ENCODE data around the gene E2F2. TPM values are rescaled to one million over a fixed set of nuclear protein-coding genes. Genes with fewer than 3 reads are reported as not detected.

The E2F2 gene
- polyA plus RNA-seq, 1 of the 3 experiments (the other 2 are of a cell fraction): 0.43 TPM

DNA sequence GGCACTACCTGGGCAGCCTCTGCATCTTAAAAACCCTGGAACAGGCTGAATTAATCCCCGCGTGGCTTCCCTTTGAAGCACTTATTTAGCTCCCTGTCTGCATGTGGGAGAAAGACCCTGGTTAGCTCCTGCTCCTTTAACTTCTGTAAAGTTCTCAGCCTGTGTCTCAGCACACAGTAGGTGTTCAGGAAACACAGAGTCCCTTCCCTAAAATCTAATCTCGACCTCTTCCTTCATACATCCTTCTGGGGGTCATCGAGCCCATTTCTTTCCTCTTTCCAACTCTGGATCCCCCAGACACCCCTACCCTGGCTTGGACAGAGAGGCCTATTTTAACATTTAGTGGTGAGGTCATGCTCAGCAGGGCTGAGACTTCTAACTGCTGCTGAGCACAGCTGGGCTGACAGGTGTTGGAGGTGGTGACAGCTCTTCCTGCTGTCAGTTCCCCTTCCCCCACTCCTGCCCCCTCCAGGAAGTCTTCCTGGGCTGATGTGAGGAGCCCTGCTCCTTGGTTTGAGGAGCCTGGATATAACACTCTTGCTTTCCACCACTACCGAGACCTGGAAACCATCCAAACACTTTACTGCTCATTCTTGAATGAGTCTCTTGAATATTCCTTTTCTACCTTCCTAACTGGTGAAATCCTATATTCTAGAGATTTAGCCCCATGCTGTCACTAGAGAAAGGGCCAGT lies 5.3 kb downstream of the E2F2 start (continued):
- TF ChIP-seq MXI1 (IDR thresholded peaks at IDR 0.05; ENCODE audit: low read depth, low read length) (no peak), GABPA (IDR thresholded peaks at IDR 0.05; ENCODE audit: low read depth) (no peak), EZH2phosphoT487 (IDR thresholded peaks at IDR 0.05; ENCODE audit: borderline replicate concordance, low read depth) (no peak), TCF12 (IDR thresholded peaks at IDR 0.05) (no peak), NFIC (IDR thresholded peaks at IDR 0.05; ENCODE audit: borderline replicate concordance) (no peak)

DNA sequence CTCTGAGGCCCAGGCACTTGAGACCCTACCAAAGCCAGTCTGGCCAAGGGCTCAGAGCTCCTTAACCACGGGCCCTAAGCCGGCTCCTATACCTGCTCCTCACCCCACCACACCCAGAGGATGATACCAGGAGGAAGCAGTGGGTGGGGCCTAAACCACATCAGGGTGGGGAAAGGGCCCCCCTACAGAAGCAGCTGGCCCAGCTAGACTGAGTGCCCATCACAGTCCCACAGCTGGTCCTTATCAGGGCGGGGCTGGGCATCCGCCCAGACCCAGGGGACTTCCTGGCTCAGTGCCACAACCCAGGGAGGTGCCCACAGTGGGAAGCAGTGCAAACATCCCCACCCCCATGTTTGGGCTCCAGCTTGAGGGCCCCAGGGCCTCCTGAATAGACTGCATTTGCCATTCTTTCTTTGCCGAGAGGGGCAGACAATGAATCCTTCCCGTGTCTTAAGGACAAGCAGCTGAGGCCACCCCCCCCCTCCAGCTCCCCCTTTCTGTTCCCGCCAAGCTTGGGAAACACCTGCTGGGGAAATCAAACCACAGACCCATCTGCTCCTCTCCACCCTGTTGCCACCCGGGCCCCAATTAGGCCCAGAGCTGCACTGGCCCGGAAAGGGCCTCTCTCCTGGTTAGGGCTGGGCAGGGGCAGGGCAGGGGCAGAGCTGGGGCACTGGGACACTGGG lies 6.2 kb downstream of the E2F2 start:
- H3K4me2 ChIP-seq: no peak overlapping the region
- DNase-seq: peak; percentile 49
- H3K4me1 ChIP-seq (ENCODE audit: control insufficient read depth in 1 of 2, insufficient read depth in 2 of 2, low read depth in 1 of 2, low read length in 1 of 2): peaks cover 6 to 18% of the 10 kb centered on the region in 2 experiments; a peak in 1 of 4 replicates
- no peak overlapping the region for H3K4me3 ChIP-seq (ENCODE audit: low read depth in 2 of 2, low read length in 1 of 2)
- no peak overlapping the region for H3K9ac ChIP-seq
- no peaks in the 10 kb centered on the region for H4K20me1 ChIP-seq (ENCODE audit: insufficient read depth)
- H3K36me3 ChIP-seq (replicated peaks in 1 of 2; ENCODE audit: control insufficient read depth in 1 of 2, insufficient read depth in 2 of 2, low read length in 1 of 2): no peaks in the 10 kb centered on the region
- ChIA-PET POLR2A (no interaction called here), CTCF (interaction anchor here (1.0 to 29.7 kb wide), 6 partner anchors 11 to 140 kb away, joined by 3 to 503 read pairs (median 8); no protein-coding TSS in a partner anchor)
- no peaks in the 10 kb centered on the region for H3K79me2 ChIP-seq (ENCODE audit: insufficient read depth)
- no peak for TF ChIP-seq EP300 (IDR thresholded peaks at IDR 0.05; ENCODE audit: borderline replicate concordance in 1 of 2, low read depth in 1 of 2, low read length in 1 of 2)
- no peaks in the 10 kb centered on the region for H3K27me3 ChIP-seq (ENCODE audit: insufficient read depth)
- no peak overlapping the region for H3K27ac ChIP-seq (ENCODE audit: low read depth in 2 of 2, low read length in 1 of 2)
- peaks cover 4% of the 10 kb centered on the region for H3F3A ChIP-seq (replicated peaks; ENCODE audit: insufficient read depth)
- 40% methylated on average over 3 of the region's 9 CpGs for WGBS (ENCODE audit: low lambda C conversion rate)
- H3K9me2 ChIP-seq: no peaks in the 10 kb centered on the region
- H2AFZ ChIP-seq (ENCODE audit: low read depth): no peak overlapping the region
- no peaks in the 10 kb centered on the region for H3K9me3 ChIP-seq

DNA sequence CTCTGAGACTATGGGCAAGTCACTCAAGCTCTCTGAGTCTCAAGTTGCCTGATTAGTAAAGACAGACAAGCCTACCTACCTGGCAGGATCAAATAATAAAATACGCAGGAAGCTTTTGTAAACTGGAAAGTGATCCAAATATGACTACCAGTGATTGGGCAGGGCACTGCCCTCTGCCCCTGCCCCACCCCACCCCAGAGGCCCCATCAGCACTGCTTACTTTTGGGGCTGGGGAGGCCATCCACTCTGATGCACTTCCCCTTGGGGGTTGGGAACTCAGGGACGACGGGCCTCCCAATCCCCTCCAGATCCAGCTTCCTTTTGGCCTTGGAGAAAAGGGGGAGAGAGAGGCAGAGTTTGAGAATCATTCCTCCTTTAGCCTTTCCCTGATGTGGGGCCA lies 6.9 kb downstream of the E2F2 start:
- no peaks in the 10 kb centered on the region for H3K79me2 ChIP-seq (ENCODE audit: insufficient read depth)
- ChIA-PET POLR2A (no interaction called here), CTCF (interaction anchor here (1.0 to 29.7 kb wide), 6 partner anchors 10 to 141 kb away, joined by 3 to 503 read pairs (median 8); no protein-coding TSS in a partner anchor)
- peaks cover 4% of the 10 kb centered on the region for H3F3A ChIP-seq (replicated peaks; ENCODE audit: insufficient read depth)
- no peak overlapping the region for H3K4me3 ChIP-seq (ENCODE audit: low read depth in 2 of 2, low read length in 1 of 2)
- H3K9me2 ChIP-seq: no peaks in the 10 kb centered on the region
- no peaks in the 10 kb centered on the region for H3K36me3 ChIP-seq (replicated peaks in 1 of 2; ENCODE audit: control insufficient read depth in 1 of 2, insufficient read depth in 2 of 2, low read length in 1 of 2)
- TF ChIP-seq MXI1 (IDR thresholded peaks at IDR 0.05; ENCODE audit: low read depth, low read length): no peak
- TF ChIP-seq, protein P1, sequence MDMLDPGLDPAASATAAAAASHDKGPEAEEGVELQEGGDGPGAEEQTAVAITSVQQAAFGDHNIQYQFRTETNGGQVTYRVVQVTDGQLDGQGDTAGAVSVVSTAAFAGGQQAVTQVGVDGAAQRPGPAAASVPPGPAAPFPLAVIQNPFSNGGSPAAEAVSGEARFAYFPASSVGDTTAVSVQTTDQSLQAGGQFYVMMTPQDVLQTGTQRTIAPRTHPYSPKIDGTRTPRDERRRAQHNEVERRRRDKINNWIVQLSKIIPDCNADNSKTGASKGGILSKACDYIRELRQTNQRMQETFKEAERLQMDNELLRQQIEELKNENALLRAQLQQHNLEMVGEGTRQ (IDR thresholded peaks at IDR 0.05; ENCODE audit: borderline replicate concordance, low read depth, low read length): no peak
- no peak for TF ChIP-seq NRF1 (IDR thresholded peaks at IDR 0.05; ENCODE audit: low read depth, low read length)
- no peak for TF ChIP-seq JUND (IDR thresholded peaks at IDR 0.05)
- TF ChIP-seq FOXJ3 (CRISPR knock-in tag; IDR thresholded peaks at IDR 0.05): no peak
- TF ChIP-seq, protein P2, sequence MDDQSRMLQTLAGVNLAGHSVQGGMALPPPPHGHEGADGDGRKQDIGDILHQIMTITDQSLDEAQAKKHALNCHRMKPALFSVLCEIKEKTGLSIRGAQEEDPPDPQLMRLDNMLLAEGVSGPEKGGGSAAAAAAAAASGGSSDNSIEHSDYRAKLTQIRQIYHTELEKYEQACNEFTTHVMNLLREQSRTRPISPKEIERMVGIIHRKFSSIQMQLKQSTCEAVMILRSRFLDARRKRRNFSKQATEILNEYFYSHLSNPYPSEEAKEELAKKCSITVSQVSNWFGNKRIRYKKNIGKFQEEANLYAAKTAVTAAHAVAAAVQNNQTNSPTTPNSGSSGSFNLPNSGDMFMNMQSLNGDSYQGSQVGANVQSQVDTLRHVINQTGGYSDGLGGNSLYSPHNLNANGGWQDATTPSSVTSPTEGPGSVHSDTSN (IDR thresholded peaks at IDR 0.05): no peak
- no peak for TF ChIP-seq SMC3 (IDR thresholded peaks at IDR 0.05; ENCODE audit: low read depth, low read length)
- TF ChIP-seq TEAD4 (IDR thresholded peaks at IDR 0.05; ENCODE audit: borderline replicate concordance, insufficient read depth): no peak
- TF ChIP-seq, protein P3, sequence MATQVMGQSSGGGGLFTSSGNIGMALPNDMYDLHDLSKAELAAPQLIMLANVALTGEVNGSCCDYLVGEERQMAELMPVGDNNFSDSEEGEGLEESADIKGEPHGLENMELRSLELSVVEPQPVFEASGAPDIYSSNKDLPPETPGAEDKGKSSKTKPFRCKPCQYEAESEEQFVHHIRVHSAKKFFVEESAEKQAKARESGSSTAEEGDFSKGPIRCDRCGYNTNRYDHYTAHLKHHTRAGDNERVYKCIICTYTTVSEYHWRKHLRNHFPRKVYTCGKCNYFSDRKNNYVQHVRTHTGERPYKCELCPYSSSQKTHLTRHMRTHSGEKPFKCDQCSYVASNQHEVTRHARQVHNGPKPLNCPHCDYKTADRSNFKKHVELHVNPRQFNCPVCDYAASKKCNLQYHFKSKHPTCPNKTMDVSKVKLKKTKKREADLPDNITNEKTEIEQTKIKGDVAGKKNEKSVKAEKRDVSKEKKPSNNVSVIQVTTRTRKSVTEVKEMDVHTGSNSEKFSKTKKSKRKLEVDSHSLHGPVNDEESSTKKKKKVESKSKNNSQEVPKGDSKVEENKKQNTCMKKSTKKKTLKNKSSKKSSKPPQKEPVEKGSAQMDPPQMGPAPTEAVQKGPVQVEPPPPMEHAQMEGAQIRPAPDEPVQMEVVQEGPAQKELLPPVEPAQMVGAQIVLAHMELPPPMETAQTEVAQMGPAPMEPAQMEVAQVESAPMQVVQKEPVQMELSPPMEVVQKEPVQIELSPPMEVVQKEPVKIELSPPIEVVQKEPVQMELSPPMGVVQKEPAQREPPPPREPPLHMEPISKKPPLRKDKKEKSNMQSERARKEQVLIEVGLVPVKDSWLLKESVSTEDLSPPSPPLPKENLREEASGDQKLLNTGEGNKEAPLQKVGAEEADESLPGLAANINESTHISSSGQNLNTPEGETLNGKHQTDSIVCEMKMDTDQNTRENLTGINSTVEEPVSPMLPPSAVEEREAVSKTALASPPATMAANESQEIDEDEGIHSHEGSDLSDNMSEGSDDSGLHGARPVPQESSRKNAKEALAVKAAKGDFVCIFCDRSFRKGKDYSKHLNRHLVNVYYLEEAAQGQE (IDR thresholded peaks at IDR 0.05; ENCODE audit: low read depth, low read length): no peak
- no peak overlapping the region for H2AFZ ChIP-seq (ENCODE audit: low read depth)
- no peak for DNase-seq
- WGBS (ENCODE audit: low lambda C conversion rate): 100% methylated on average over 1 of the region's 3 CpGs
- H4K20me1 ChIP-seq (ENCODE audit: insufficient read depth): no peaks in the 10 kb centered on the region
- H3K27me3 ChIP-seq (ENCODE audit: insufficient read depth): no peaks in the 10 kb centered on the region
- H3K27ac ChIP-seq (ENCODE audit: low read depth in 2 of 2, low read length in 1 of 2): no peak overlapping the region
- no peak overlapping the region for H3K4me2 ChIP-seq
- H3K9ac ChIP-seq: no peak overlapping the region
- no peaks in the 10 kb centered on the region for H3K9me3 ChIP-seq
- H3K4me1 ChIP-seq (ENCODE audit: control insufficient read depth in 1 of 2, insufficient read depth in 2 of 2, low read depth in 1 of 2, low read length in 1 of 2): peaks cover 6 to 11% of the 10 kb centered on the region in 2 experiments; a peak in 1 of 4 replicates

Measured in SK-N-SH (cell line).